ENCODE measurements around the gene ZDHHC11B. TPM values are rescaled to one million over a fixed set of nuclear protein-coding genes. Genes with fewer than 3 reads are reported as not detected.
"Not testable (repeated sequence)": the region's sequence is repeated elsewhere in the genome, so short reads cannot be mapped to it uniquely, and the experiment has no call there.

Gene ZDHHC11B
- polyA plus RNA-seq, 1 donor from 2014 or later, result 9.9 TPM

DNA sequence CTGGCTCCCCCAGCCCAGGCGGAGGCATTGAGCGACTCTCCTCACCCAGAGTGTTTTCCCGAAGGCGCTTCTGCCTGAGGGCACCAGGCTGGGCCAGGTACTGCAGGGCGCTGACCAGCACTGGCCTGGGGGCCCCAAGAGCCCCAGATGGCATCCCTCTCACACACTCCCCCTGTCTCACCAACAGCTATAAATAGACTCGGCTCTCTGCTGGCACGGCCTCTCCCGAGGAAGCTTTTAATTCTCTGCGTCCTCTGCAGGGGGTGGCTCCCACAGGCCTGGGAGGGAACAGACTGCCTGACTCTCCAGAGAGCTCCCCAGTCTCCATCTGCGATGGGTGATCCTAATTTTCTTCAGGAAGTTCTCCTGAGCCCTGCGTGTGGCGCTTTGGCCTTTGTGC, 94.2 kb downstream of the ZDHHC11B start:
- H3K79me2 ChIP-seq (replicated peaks; ENCODE audit: insufficient read depth, low read length); H3K27ac ChIP-seq (ENCODE audit: low read length); H3K9me3 ChIP-seq (ENCODE audit: low read length); H2AFZ ChIP-seq (ENCODE audit: low read depth, low read length); H4K20me1 ChIP-seq (ENCODE audit: insufficient read depth); H3K9ac ChIP-seq (ENCODE audit: low read length); H3F3A ChIP-seq (ENCODE audit: insufficient read depth, low read length, poor library complexity, severe bottlenecking); H3K4me2 ChIP-seq (ENCODE audit: low read length); H3K9me2 ChIP-seq (ENCODE audit: insufficient read depth, low read length); H3K36me3 ChIP-seq (ENCODE audit: insufficient read depth, low read length); H3K27me3 ChIP-seq (ENCODE audit: insufficient read depth, low read depth, low read length); H3K4me3 ChIP-seq (ENCODE audit: low read length): not testable (repeated sequence)

DNA sequence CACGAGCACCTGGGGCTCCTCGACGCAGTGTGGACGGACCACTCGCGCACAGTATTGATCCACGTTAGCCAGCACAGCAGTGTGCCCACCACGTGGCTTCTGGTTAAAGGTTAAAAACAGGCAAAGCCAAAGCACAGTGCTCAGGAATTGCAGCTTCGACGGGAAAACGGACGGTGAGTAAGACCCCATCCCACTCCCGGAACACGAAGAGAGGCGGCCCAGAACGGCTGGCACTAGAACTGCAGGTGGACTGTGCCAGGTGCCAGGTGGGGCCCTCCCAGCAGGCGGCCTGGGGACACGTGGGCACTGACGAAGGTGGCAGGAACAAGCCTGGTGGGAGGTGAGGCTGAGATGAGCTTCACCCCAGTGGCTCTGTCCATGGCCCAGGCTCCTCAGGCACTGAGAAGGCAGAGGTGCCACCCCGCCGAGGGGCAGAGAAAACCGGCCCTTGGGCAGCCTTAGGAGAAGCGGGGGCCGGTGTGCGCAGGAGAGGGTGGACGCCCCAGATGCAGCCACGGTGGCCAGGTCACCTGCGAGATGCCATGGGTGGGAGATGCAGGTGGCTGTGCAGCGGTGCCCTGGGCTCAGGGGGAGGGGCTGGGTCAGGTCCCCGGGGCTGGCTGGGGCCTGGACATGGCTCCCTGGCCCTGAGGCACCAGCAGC, 96.0 kb downstream of the ZDHHC11B start:
- H3K9me3 ChIP-seq (ENCODE audit: low read length); H3K27ac ChIP-seq (ENCODE audit: low read length); H3K9ac ChIP-seq (ENCODE audit: low read length); H3K4me2 ChIP-seq (ENCODE audit: low read length); H3K79me2 ChIP-seq (replicated peaks; ENCODE audit: insufficient read depth, low read length); H3K36me3 ChIP-seq (ENCODE audit: insufficient read depth, low read length); H2AFZ ChIP-seq (ENCODE audit: low read depth, low read length); H3K9me2 ChIP-seq (ENCODE audit: insufficient read depth, low read length); H3F3A ChIP-seq (ENCODE audit: insufficient read depth, low read length, poor library complexity, severe bottlenecking); H4K20me1 ChIP-seq (ENCODE audit: insufficient read depth); H3K27me3 ChIP-seq (ENCODE audit: insufficient read depth, low read depth, low read length); H3K4me3 ChIP-seq (ENCODE audit: low read length): not testable (repeated sequence)

DNA sequence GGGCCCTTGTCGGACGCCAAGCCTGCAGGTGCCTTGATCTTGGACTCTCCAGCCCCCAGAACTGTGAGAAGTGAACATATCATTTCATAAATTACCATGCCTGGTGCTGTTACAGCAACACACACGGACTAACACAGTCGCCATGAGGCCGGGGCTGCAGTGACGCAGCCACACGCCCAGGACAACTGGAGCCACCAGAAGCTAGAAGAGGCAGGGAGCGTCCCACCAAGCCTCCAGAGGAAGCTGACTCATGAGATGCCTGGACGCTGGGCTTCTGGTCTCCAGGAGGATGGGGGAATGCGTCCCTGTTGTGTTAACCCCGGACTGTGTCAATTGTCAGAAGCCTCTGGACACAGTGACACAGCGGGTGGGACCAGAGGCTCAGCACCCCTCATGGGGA, 97.6 kb downstream of the ZDHHC11B start:
- not testable (repeated sequence) for H3K4me2 ChIP-seq (ENCODE audit: low read length); H2AFZ ChIP-seq (ENCODE audit: low read depth, low read length); H3K79me2 ChIP-seq (replicated peaks; ENCODE audit: insufficient read depth, low read length); H4K20me1 ChIP-seq (ENCODE audit: insufficient read depth); H3K9me2 ChIP-seq (ENCODE audit: insufficient read depth, low read length); H3K36me3 ChIP-seq (ENCODE audit: insufficient read depth, low read length); H3K9me3 ChIP-seq (ENCODE audit: low read length); H3K27ac ChIP-seq (ENCODE audit: low read length); H3K27me3 ChIP-seq (ENCODE audit: insufficient read depth, low read depth, low read length); H3K4me3 ChIP-seq (ENCODE audit: low read length); H3K9ac ChIP-seq (ENCODE audit: low read length); H3F3A ChIP-seq (ENCODE audit: insufficient read depth, low read length, poor library complexity, severe bottlenecking)

DNA sequence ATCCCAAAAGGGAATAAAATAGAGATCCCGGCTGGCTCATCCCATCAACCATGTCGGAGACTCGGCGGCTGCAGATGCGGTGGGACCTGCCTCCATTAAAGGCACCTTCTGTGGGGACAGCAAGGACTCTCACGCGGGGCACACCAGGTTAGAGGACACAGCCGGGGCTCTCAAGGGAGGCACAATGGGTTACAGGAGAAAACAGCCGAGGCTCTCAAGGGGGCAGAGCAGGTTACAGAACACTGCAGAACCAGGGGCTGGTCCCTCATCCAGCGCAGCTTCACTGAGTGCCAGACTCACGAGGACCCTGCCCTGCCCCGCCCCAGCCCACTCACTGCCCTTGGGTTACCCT, 98.4 kb downstream of the ZDHHC11B start:
- H3K27ac ChIP-seq (ENCODE audit: low read length); H2AFZ ChIP-seq (ENCODE audit: low read depth, low read length): not testable (repeated sequence)

DNA sequence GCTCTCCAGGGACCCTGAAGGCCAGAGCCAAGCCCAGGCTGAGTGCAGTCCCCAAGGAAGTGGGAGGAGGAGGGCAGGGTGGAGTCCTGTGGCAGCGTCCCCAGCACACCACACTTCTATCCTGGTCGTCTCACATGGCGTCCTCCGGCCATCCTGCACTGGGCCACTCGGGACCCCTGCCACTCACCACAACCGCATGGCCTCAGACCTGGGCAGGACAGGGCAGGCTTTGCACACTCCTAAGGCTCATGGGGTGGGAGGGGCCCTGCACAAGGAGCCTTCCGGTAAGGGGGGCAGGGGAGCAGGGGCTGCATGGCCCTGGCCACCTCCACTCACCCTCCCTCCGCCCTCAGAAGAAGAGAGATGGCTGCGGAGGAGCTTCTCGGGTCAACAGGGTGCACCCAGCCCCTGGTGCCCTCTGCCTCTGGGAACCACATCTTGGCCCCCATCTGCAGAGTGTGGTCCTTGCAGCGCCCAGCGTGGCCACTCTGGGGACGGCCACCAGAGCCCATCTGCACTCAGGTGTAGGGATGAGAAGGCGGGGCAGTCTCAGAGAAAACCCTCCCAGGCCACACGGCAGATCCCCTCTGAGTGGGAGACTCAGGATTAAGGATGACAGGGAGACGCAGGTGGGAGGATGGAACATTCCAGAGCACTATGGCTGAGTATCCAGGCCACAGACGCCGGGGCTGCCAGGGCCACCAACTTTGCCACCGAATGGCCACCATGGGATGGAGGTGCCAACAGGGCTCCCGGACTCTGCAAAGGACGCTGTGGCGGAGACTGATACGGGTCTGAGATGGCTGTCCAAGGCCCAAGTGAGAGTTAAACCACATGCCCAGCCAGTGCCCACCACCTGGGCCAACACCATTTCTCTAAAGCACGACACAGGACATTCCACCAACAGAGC, 99.0 kb downstream of the ZDHHC11B start:
- H3K4me2 ChIP-seq (ENCODE audit: low read length), result no peak overlapping the region
- no peak overlapping the region for H3K9ac ChIP-seq (ENCODE audit: low read length)
- no peak overlapping the region for H3K27ac ChIP-seq (ENCODE audit: low read length)
- H4K20me1 ChIP-seq (ENCODE audit: insufficient read depth), result no peaks in the 10 kb centered on the region
- H3F3A ChIP-seq (ENCODE audit: insufficient read depth, low read length, poor library complexity, severe bottlenecking), result no peaks in the 10 kb centered on the region
- H3K27me3 ChIP-seq (ENCODE audit: insufficient read depth, low read depth, low read length), result no peaks in the 10 kb centered on the region
- no peaks in the 10 kb centered on the region for H3K9me2 ChIP-seq (ENCODE audit: insufficient read depth, low read length)
- H3K36me3 ChIP-seq (ENCODE audit: insufficient read depth, low read length), result no peaks in the 10 kb centered on the region
- no peak overlapping the region for H3K4me3 ChIP-seq (ENCODE audit: low read length)
- H2AFZ ChIP-seq (ENCODE audit: low read depth, low read length), result no peak overlapping the region
- H3K79me2 ChIP-seq (replicated peaks; ENCODE audit: insufficient read depth, low read length), result no peaks in the 10 kb centered on the region
- no peaks in the 10 kb centered on the region for H3K9me3 ChIP-seq (ENCODE audit: low read length)
- no peak for TF ChIP-seq RAD21 (conservative IDR thresholded peaks at IDR 0.05)
- no peak for TF ChIP-seq POLR2AphosphoS5 (IDR thresholded peaks at IDR 0.05)
- TF ChIP-seq, protein P1, sequence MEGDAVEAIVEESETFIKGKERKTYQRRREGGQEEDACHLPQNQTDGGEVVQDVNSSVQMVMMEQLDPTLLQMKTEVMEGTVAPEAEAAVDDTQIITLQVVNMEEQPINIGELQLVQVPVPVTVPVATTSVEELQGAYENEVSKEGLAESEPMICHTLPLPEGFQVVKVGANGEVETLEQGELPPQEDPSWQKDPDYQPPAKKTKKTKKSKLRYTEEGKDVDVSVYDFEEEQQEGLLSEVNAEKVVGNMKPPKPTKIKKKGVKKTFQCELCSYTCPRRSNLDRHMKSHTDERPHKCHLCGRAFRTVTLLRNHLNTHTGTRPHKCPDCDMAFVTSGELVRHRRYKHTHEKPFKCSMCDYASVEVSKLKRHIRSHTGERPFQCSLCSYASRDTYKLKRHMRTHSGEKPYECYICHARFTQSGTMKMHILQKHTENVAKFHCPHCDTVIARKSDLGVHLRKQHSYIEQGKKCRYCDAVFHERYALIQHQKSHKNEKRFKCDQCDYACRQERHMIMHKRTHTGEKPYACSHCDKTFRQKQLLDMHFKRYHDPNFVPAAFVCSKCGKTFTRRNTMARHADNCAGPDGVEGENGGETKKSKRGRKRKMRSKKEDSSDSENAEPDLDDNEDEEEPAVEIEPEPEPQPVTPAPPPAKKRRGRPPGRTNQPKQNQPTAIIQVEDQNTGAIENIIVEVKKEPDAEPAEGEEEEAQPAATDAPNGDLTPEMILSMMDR (IDR thresholded peaks at IDR 0.05; ENCODE audit: poor library complexity, severe bottlenecking), result no peak
- no peak for TF ChIP-seq TAF1 (IDR thresholded peaks at IDR 0.05; ENCODE audit: low read depth)
- no peak for TF ChIP-seq EZH2 (IDR thresholded peaks at IDR 0.05; ENCODE audit: borderline replicate concordance, insufficient read depth, low read length, poor library complexity, severe bottlenecking)
- no peak for TF ChIP-seq MXI1 (conservative IDR thresholded peaks at IDR 0.05; ENCODE audit: poor library complexity, severe bottlenecking)
- no peak for TF ChIP-seq EP300 (conservative IDR thresholded peaks at IDR 0.05; ENCODE audit: poor library complexity, severe bottlenecking)
- no peak for TF ChIP-seq SMC3 (conservative IDR thresholded peaks at IDR 0.05; ENCODE audit: poor library complexity)

More for the DNA sequence above, 98.4 kb downstream of the ZDHHC11B start:
- H3K4me3 ChIP-seq (ENCODE audit: low read length); H4K20me1 ChIP-seq (ENCODE audit: insufficient read depth); H3K9me2 ChIP-seq (ENCODE audit: insufficient read depth, low read length); H3K36me3 ChIP-seq (ENCODE audit: insufficient read depth, low read length); H3K9ac ChIP-seq (ENCODE audit: low read length); H3K79me2 ChIP-seq (replicated peaks; ENCODE audit: insufficient read depth, low read length); H3K4me2 ChIP-seq (ENCODE audit: low read length); H3F3A ChIP-seq (ENCODE audit: insufficient read depth, low read length, poor library complexity, severe bottlenecking); H3K27me3 ChIP-seq (ENCODE audit: insufficient read depth, low read depth, low read length); H3K9me3 ChIP-seq (ENCODE audit: low read length): not testable (repeated sequence)
